Left ventricle myocardium inferior (tissue), 1 donor: Measurements from ENCODE around the gene STEAP2. TPM values are rescaled to one million over a fixed set of nuclear protein-coding genes. Genes with fewer than 3 reads are reported as not detected.

Experiments
- DNase-seq: peaks from one replicate; pipeline ENCODE4 v3.0.0-alpha.2; 2020
- H3K27ac ChIP-seq: fragments of 200-600 bp; replicated peaks from 2 replicates; pipeline ENCODE4 v1.8.0; 2021
- H3K27me3 ChIP-seq: fragments of 200-600 bp; 2 replicates; pipeline ENCODE4 v1.8.0; 2021; ENCODE audit warnings: low read depth
- H3K36me3 ChIP-seq: fragments of 200-600 bp; 2 replicates; pipeline ENCODE4 v1.8.0; 2021
- H3K4me1 ChIP-seq: fragments of 200-600 bp; 2 replicates; pipeline ENCODE4 v1.8.0; 2021
- H3K4me3 ChIP-seq: fragments of 200-600 bp; 2 replicates; pipeline ENCODE4 v1.8.0; 2021; ENCODE audit warnings: mild to moderate bottlenecking, moderate library complexity
- H3K9me3 ChIP-seq: fragments of 200-600 bp; replicated peaks from 2 replicates; pipeline ENCODE4 v1.8.0; 2021
- CTCF ChIP-seq: fragments of 200-600 bp; IDR thresholded peaks from 2 replicates; pipeline ENCODE4 v1.8.0; 2021; ENCODE audit warnings: antibody characterized with exemption, mild to moderate bottlenecking, borderline replicate concordance
- intact Hi-C: fragments of 100-400 bp; cut with micrococcal nuclease; formaldehyde crosslinking; loops from one replicate; pipeline ENCODE4 v1.11.0; 2022
- total RNA-seq: library from RNA; stranded (reverse); fragmentation: NEBNext Ultra II Directional; extraction: Animal tissue kit (Norgen Biotek cat#: 25700); gene quantifications from one replicate; pipeline ENCODE4 v1.2.1, GENCODE V29; 2021
- donor health status: DM: no; HTN: yes; CAD: no; lungs with severe emphysema.

STEAP2 gene
- total RNA-seq, 1 donor from 2014 or later, result 6.1 TPM

DNA sequence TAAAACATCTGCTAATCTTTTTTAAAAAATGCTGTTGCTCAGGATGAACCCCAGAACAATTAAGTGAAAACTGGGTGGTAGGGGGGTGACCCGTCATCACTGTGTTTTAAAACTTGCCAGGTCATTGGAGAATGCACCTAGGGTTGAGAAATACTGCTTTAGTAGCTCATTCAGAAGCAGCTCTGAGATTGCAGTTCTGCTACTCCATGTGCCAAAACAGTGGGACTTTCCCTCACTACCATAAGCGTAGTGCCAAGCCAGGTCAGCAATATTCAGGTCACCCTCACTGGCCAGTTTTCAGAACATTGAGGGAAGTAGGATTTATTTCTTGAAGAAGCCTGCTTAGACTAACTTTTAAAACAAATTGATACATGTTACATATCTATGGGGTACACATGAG is 5.2 kb downstream of the STEAP2 start:
- H3K27me3 ChIP-seq, result peaks cover 13% of the 10 kb centered on the region
- intact Hi-C loops, result no loop called here
- peaks cover 23% of the 10 kb centered on the region for H3K4me1 ChIP-seq
- no peak overlapping the region for H3K4me3 ChIP-seq
- no peak for TF ChIP-seq CTCF
- no peaks in the 10 kb centered on the region for H3K36me3 ChIP-seq
- no peaks in the 10 kb centered on the region for H3K9me3 ChIP-seq
- DNase-seq, result no peak
- no peak overlapping the region for H3K27ac ChIP-seq

DNA sequence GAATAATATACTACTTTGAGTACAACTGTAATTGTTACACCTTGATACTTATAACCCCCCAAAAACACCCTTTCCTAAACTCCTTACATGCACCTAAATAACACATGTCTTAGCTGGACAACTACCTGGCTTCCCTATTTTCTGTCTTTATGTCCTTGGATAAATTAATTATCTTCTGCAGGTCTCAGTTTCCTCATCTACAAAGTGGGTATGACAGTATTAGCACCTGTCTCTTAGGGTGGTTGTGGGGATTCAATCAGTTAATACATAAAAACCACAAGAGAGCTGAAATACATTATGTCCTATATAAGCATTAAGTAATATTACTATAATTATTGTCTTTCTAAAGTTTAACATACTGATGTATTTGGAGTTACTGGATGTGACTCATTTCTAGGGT is 10.8 kb downstream of the STEAP2 start:
- TF ChIP-seq CTCF, result no peak
- Histone ChIP-seq H3K36me3 (no peaks in the 10 kb centered on the region), H3K9me3 (no peaks in the 10 kb centered on the region), H3K4me1 (no peaks in the 10 kb centered on the region), H3K27ac (no peak overlapping the region), H3K27me3 (no peaks in the 10 kb centered on the region), H3K4me3 (no peak overlapping the region)
- intact Hi-C loops, result no loop called here
- no peak for DNase-seq

DNA sequence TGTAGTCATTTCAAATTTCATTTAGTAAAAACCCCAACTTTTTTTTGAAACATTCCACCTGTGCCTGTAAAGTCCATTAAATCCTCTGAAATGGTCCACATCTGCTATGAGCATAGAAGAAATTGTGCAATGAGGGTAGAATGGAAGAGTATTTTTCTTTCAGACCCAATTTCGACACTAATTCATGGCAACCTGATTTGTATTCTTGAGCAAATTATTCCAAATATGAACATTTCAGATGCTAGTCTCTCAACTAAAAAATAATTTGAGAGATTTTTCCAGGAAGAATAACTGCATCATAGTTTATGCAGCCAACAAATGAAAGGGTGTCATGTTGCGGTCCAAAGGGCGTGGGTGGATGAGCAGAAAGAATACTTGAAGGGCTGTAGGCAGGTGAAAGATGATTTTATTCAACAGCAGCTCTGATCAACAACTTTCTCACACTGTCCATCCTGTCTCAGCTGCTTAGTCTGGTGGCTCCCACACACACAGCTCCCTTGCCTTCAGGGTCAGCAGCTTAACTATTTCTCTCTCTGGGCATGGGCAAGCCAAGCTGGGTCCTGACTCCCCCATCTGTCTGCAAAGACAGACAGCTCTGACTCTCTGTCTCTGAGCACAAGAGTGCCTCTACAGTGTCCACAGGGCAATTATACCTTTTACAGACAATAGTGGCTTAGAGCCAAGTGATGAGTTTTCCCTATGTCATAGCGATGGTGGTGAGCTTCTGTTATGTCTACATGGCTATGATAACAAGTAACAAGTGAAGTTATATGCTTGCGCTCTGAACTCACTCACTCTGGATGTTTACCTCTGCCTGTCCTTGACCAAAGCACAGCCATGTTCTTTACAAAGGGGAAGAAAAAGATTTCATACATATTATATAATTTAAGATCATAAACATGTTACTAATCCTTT is 11.5 kb downstream of the STEAP2 start:
- Histone ChIP-seq H3K27ac (peak overlapping the region; percentile 19), H3K4me3 (no peak overlapping the region), H3K4me1 (no peaks in the 10 kb centered on the region), H3K36me3 (no peaks in the 10 kb centered on the region), H3K9me3 (no peaks in the 10 kb centered on the region), H3K27me3 (no peaks in the 10 kb centered on the region)
- intact Hi-C loops, result no loop called here
- no peak for TF ChIP-seq CTCF
- DNase-seq, result peak; percentile 18

DNA sequence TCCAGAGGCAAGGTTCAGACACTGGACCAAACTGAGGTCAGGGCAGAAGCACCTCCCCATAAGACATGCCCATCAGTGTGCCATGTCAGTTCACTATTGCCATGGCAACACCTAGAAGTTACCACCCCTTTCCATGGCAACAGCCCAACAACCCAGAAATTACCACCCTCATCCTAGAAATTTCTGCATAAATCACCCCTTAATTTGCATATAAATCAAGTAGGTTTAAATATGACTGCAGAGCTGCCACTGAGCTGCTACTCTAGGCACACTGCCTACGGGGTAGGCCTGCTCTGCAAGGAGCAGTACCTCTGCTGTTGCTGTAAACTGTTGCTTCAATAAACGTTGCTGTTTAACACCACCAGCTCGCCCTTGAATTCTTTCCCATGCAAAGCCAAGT is 12.7 kb downstream of the STEAP2 start:
- H3K4me1 ChIP-seq, result no peaks in the 10 kb centered on the region
- intact Hi-C loops, result no loop called here

DNA sequence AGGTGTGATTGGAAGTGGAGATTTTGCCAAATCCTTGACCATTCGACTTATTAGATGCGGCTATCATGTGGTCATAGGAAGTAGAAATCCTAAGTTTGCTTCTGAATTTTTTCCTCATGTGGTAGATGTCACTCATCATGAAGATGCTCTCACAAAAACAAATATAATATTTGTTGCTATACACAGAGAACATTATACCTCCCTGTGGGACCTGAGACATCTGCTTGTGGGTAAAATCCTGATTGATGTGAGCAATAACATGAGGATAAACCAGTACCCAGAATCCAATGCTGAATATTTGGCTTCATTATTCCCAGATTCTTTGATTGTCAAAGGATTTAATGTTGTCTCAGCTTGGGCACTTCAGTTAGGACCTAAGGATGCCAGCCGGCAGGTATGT is 13.6 kb downstream of the STEAP2 start:
- H3K27me3 ChIP-seq, result no peaks in the 10 kb centered on the region
- DNase-seq, result no peak
- TF ChIP-seq CTCF, result no peak
- H3K4me3 ChIP-seq, result no peak overlapping the region
- H3K9me3 ChIP-seq, result no peaks in the 10 kb centered on the region
- intact Hi-C loops, result no loop called here
- H3K36me3 ChIP-seq, result no peaks in the 10 kb centered on the region
- H3K27ac ChIP-seq, result no peak overlapping the region
- H3K4me1 ChIP-seq, result no peaks in the 10 kb centered on the region

More for the DNA sequence above, 12.7 kb downstream of the STEAP2 start:
- H3K27ac ChIP-seq, result no peak overlapping the region
- DNase-seq, result no peak
- H3K27me3 ChIP-seq, result no peaks in the 10 kb centered on the region
- no peak overlapping the region for H3K4me3 ChIP-seq
- H3K9me3 ChIP-seq, result no peaks in the 10 kb centered on the region
- TF ChIP-seq CTCF, result no peak
- no peaks in the 10 kb centered on the region for H3K36me3 ChIP-seq
